Transverse colon (tissue), 4 donors: ENCODE data around the gene CPEB1. TPM values are rescaled to one million over a fixed set of nuclear protein-coding genes. Genes with fewer than 3 reads are reported as not detected.

ENCODE experiments used
- DNase-seq: peaks from one replicate; pipeline ENCODE4 v3.0.0-alpha.2; 2019
- H3K27ac ChIP-seq, 4 donors: fragments of 200-600 bp; sonication (generic); 2 replicates each; pipeline ENCODE4 v1.5.1; 2016 to 2018; ENCODE audit warnings: inconsistent platforms in 4 of 4
- H3K27me3 ChIP-seq: fragments of 200-600 bp; sonication (generic); 2 replicates; pipeline ENCODE4 v1.5.1; 2017; ENCODE audit warnings: inconsistent platforms
- H3K36me3 ChIP-seq, 4 donors: fragments of 200-600 bp; sonication (generic); 2 replicates each; pipeline ENCODE4 v1.5.1; 2017 to 2019; ENCODE audit warnings: inconsistent platforms in 4 of 4
- H3K4me1 ChIP-seq, 4 donors: fragments of 200-600 bp; sonication (generic); 2 replicates each; pipeline ENCODE4 v1.5.1; 2017 to 2020; ENCODE audit warnings: inconsistent platforms in 4 of 4
- H3K4me3 ChIP-seq, 4 donors: fragments of 200-600 bp; sonication (generic); 1 replicate in 1 of 4; 2 replicates in 3 of 4; pipeline versions ENCODE4 v1.5.1 to v1.6.1; 2017 to 2019; ENCODE audit warnings: inconsistent platforms in 4 of 4
- H3K9me3 ChIP-seq, 2 donors: fragments of 200-600 bp; sonication (generic); 2 replicates each; pipeline ENCODE4 v1.5.1; 2017 to 2019; ENCODE audit warnings: inconsistent platforms in 2 of 2
- EP300 ChIP-seq: sonication (generic); formaldehyde crosslinking; IDR thresholded peaks from one replicate; pipeline ENCODE4 v1.6.1; 2017; ENCODE audit warnings: antibody characterized with exemption, low read depth
- POLR2A ChIP-seq: fragments of 450-650 bp; IDR thresholded peaks from one replicate; pipeline ENCODE4 v1.6.1; 2016; ENCODE audit warnings: antibody characterized with exemption, mild to moderate bottlenecking, moderate library complexity
- POLR2AphosphoS5 ChIP-seq, 3 donors: sonication (generic); formaldehyde crosslinking; IDR thresholded peaks; one replicate each; pipeline ENCODE4 v1.6.1; 2016; ENCODE audit warnings: antibody characterized with exemption in 3 of 3
- WGBS, 2 donors: methylation state at CpG; one replicate each; pipeline ENCODE4 v1.1.5; 2018; ENCODE audit warnings: low coverage in 1 of 2; 5-methylcytosine and 5-hydroxymethylcytosine counted together
- in situ Hi-C, 4 donors: fragments of 200-750 bp; cut with MboI; loops; one replicate each; pipeline versions ENCODE4 v1.15.0 to v1.15.1; 2017; ENCODE audit warnings: low sequenced_read_pairs in 3 of 4, low pct_ligation_motif_present in 1 of 4, low pct_unique_long_range_greater_than_20kb in 1 of 4
- intact Hi-C: fragments of 100-400 bp; cut with DNase I; formaldehyde crosslinking; loops from one replicate; pipeline ENCODE4 v1.15.1; 2023; ENCODE audit warnings: low total_unique reads
- total RNA-seq, 4 donors: library from RNA; depleted of rRNA; stranded (reverse); fragments of >200 nt; gene quantifications; one replicate each; pipeline ENCODE4 v1.1.0, GENCODE V29; 2016
- TF ChIP-seq, protein P1 (sequence below), 5 experiments: fragments of 200-600 bp in 3 of 5; fragments of 450-650 bp in 2 of 5; sonication (generic) in 3 of 5; IDR thresholded peaks; 1 replicate in 2 of 5; 2 replicates in 3 of 5; pipeline ENCODE4 v1.5.1; 2016 to 2017; ENCODE audit warnings: antibody characterized with exemption in 5 of 5, inconsistent platforms in 3 of 5, mild to moderate bottlenecking in 2 of 5, moderate library complexity in 1 of 5

CPEB1 gene
- total RNA-seq, 4 donors from 2014 or later = 3.7 to 5.6 (median 3.8) TPM; not detected in 1

DNA sequence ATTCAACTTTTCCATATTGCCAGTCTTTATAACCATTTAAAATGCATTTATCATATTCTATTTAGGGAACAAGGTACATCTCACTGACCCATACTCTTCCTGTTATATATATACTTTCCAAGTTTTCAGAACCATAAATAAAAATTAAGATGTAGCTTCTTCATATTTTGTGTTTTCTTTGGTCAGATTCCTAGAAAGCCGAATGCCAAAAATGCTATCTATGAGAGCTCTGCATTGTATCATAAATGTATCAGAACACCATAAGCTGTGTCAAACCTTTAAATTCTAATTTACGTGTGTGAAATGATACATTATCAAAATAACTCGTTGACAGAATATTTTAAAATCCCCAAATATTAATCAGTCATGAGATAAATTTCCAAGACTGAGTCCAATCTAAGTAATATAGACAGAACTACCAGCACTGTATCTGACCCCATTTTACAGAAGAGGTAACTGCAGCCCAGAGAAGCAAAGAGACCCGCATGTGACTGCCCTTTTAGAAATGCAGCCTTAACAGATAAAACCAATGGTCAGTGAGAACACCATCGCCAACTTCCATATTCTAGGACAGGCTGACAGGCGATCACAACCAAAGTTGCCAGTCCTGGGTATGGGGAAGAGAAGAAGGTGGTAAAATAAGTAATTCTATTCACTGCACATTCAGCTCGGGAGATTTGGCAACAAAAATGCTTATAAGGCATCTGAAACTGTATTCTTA lies 90.7 kb downstream of the CPEB1 start:
- in situ Hi-C loops (no loop called here), intact Hi-C loops (loop anchor here (10.0 kb wide), 1 partner anchor 502 kb away; no protein-coding TSS in a partner anchor)
- no peaks in the 10 kb centered on the region for H3K36me3 ChIP-seq
- WGBS, 2 donors = 83 to 88% methylated on average over 7 of the region's 7 CpGs
- TF ChIP-seq POLR2AphosphoS5 (IDR thresholded peaks at IDR 0.05) (no peak), POLR2A (no peak), EP300 (no peak)
- TF ChIP-seq, protein P1, sequence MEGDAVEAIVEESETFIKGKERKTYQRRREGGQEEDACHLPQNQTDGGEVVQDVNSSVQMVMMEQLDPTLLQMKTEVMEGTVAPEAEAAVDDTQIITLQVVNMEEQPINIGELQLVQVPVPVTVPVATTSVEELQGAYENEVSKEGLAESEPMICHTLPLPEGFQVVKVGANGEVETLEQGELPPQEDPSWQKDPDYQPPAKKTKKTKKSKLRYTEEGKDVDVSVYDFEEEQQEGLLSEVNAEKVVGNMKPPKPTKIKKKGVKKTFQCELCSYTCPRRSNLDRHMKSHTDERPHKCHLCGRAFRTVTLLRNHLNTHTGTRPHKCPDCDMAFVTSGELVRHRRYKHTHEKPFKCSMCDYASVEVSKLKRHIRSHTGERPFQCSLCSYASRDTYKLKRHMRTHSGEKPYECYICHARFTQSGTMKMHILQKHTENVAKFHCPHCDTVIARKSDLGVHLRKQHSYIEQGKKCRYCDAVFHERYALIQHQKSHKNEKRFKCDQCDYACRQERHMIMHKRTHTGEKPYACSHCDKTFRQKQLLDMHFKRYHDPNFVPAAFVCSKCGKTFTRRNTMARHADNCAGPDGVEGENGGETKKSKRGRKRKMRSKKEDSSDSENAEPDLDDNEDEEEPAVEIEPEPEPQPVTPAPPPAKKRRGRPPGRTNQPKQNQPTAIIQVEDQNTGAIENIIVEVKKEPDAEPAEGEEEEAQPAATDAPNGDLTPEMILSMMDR (IDR thresholded peaks at IDR 0.05) = no peak
- no peaks in the 10 kb centered on the region for H3K4me1 ChIP-seq
- no peaks in the 10 kb centered on the region for H3K27me3 ChIP-seq
- no peak for DNase-seq
- no peak overlapping the region for H3K27ac ChIP-seq
- H3K9me3 ChIP-seq = no peaks in the 10 kb centered on the region
- H3K4me3 ChIP-seq = no peak overlapping the region

DNA sequence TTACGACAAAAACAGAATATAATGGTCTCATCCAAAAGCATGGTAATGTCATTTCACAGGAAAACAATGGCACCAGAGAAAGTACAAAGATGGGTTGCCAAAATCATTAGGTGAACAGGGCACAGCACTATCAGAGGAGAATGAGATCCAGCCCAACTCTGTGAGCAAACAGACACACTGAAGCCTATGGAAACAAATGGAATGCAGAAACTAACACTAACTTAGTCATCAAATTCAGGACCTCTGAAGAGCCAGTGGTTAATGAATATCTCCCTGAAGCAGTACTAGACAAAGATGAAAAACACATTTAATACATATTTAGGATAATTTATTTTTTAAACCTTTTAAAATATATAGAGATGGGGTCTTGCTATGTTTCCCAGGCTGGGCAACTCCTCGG lies 92.3 kb downstream of the CPEB1 start:
- Histone ChIP-seq H3K4me1 (no peaks in the 10 kb centered on the region), H3K36me3 (no peaks in the 10 kb centered on the region), H3K27ac (no peak overlapping the region), H3K9me3 (no peaks in the 10 kb centered on the region), H3K4me3 (no peak overlapping the region), H3K27me3 (no peaks in the 10 kb centered on the region)
- intact Hi-C loops = loop anchor here (10.0 kb wide), 1 partner anchor 500 kb away; no protein-coding TSS in a partner anchor
- TF ChIP-seq POLR2AphosphoS5 (IDR thresholded peaks at IDR 0.05) (no peak), POLR2A (no peak), EP300 (no peak)
- TF ChIP-seq, protein P1 (IDR thresholded peaks at IDR 0.05) = no peak
- 90 to 91% methylated on average over 2 of the region's 2 CpGs for WGBS, 2 donors
- in situ Hi-C loops = no loop called here
- no peak for DNase-seq

DNA sequence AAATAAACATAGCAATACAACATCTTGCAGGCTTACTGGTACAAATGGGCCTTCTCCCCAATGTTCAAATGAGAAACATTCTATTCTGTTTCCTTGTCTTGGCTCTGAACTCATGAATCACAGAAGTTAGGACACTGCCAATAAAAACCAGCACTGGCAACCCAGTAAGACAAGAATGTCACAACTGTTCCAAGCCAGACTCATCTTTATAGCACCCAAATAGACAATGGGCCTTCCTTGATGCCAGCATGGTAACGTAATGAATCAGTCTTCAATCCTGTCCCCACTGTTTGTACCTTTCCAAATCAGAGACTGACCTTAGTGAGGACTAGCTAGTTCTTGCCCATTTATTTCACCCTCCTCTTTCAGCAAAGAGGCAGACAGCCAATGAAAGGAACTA lies 92.8 kb downstream of the CPEB1 start:
- no peaks in the 10 kb centered on the region for H3K27me3 ChIP-seq
- no peaks in the 10 kb centered on the region for H3K4me1 ChIP-seq
- no peak for DNase-seq
- no peak overlapping the region for H3K27ac ChIP-seq
- no peaks in the 10 kb centered on the region for H3K36me3 ChIP-seq
- no peaks in the 10 kb centered on the region for H3K9me3 ChIP-seq
- TF ChIP-seq EP300 = no peak
- no peak for TF ChIP-seq POLR2A
- TF ChIP-seq POLR2AphosphoS5 (IDR thresholded peaks at IDR 0.05) = no peak
- TF ChIP-seq, protein P1 (IDR thresholded peaks at IDR 0.05) = no peak
- intact Hi-C loops (loop anchor here (10.0 kb wide), 1 partner anchor 500 kb away; no protein-coding TSS in a partner anchor), in situ Hi-C loops (no loop called here)
- WGBS, 2 donors = 89 to 100% methylated on average over 1 of the region's 1 CpG
- H3K4me3 ChIP-seq = no peak overlapping the region

DNA sequence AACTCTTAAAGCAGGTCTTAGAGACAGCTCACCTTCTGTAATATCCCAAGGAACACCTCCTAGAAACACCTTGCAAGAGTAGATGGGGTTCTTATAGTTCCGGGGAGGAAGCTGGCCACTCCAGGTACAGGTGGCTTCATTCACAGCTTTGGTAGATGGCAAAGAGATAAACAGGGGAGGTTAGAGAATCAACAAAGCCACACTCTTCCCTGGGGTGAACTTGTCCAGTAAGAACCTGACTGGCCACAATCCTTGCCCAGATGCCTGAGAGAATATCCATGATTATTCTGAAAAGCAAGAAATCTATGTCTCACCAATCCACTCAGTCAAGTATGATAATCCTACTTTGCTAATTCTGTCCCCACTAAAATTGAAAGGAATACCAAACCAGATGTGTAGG lies 93.3 kb downstream of the CPEB1 start:
- DNase-seq = no peak
- Histone ChIP-seq H3K36me3 (no peaks in the 10 kb centered on the region), H3K27me3 (no peaks in the 10 kb centered on the region), H3K27ac (no peak overlapping the region), H3K4me1 (no peaks in the 10 kb centered on the region), H3K4me3 (no peak overlapping the region), H3K9me3 (no peaks in the 10 kb centered on the region)
- intact Hi-C loops = loop anchor here (10.0 kb wide), 1 partner anchor 499 kb away; no protein-coding TSS in a partner anchor
- TF ChIP-seq EP300 (no peak), POLR2A (no peak), POLR2AphosphoS5 (IDR thresholded peaks at IDR 0.05) (no peak)
- TF ChIP-seq, protein P1 (IDR thresholded peaks at IDR 0.05) = no peak
- 57 to 82% methylated on average over 1 of the region's 1 CpG for WGBS, 2 donors
- in situ Hi-C loops = no loop called here
